Left cardiac atrium (tissue), 4 donors: Measurements from ENCODE around the gene DBT. TPM values are rescaled to one million over a fixed set of nuclear protein-coding genes. Genes with fewer than 3 reads are reported as not detected.
"Not testable (repeated sequence)": the region's sequence is repeated elsewhere in the genome, so short reads cannot be mapped to it uniquely, and the experiment has no call there.

Experiments used
- ATAC-seq, 2 donors: fragments of 200-7000 bp; cut with Tn5 transposase; one replicate each; pipeline ENCODE4 v1.9.1; 2020; ENCODE audit warnings: mild to moderate bottlenecking in 2 of 2, moderate library complexity in 2 of 2
- DNase-seq: peaks from one replicate; pipeline ENCODE4 v3.0.0-alpha.2; 2020
- intact Hi-C, 2 donors: fragments of 100-400 bp; cut with DNase I; formaldehyde crosslinking; loops; one replicate each; pipeline versions ENCODE4 v1.14.1 to v1.15.1; 2022 to 2023
- long read RNA-seq: library from polyadenylated mRNA; unstranded; transcript quantifications from one replicate; pipeline ENCODE4 v2.0.0, GENCODE V29; 2021
- total RNA-seq, 2 donors: library from RNA; stranded (reverse); fragmentation: NEBNext Ultra II Directional; extraction: Animal tissue kit (Norgen Biotek cat#: 25700); gene quantifications; one replicate each; pipeline ENCODE4 v1.2.1, GENCODE V29; 2021
- donor health status: DM: no; HTN: yes; CAD: no.
- donor health status: DM: no; HTN: yes; CAD: no; lungs with severe emphysema.
- donor health status: DM: yes; HTN: yes; CAD: no.
- donor health status: Dilated cardiomyopathy.

Gene DBT
- total RNA-seq = 10 to 100 TPM; 16.7 to 22.4 TPM
- long read RNA-seq, full-length matches to known transcripts = 6 of 9 reads
- long read RNA-seq, partial matches to known transcripts = 0 of 9 reads
- long read RNA-seq, other reads (novel, unspliced or antisense) = 3 of 9 reads

DNA sequence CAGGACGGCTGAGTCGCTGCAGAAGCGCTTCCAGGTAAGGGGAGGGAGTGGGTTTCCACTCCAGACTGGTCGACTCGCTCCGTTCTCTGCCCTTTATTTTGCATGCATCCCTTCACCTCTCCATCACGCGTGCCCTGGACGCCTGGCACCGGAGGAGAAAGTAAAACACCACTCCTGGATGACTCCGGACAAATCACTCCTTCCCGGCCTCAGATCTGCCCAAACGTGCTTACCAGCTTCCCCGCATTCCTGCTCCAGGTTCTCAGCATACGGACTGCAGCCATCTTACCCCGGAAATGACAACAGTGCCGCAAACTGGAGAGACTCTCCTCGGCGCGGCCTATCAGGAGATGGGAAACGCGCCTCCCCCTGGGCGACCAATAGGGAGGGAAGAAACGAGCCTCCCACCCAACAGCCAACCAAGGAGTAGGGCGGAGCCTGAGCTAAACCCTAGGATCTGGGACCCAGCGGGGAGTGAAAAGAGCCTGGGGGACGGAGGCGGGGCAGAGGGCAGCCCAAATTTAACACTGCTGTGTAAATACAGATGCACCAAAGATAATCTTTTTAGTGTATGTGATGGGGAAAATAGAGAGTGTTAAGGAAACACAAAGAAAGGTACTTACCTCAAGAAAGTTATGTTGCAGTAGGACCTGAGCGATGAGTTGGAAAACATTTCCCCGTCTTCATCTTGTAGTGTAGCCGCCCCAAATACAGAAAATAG is at the start of gene DBT:
DBT (minus strand) TSS at position 298 of the 721 bp plus-strand sequence; CDS start at position 284, 14 bp downstream.
- intact Hi-C loops = loop anchor here in 1 of 2 donors (10.0 kb wide), 1 partner anchor 105 kb away; the partner anchor contains the start of gene CDC14A
- DNase-seq = peak; percentile 95
- ATAC-seq = peak; percentile 100

DNA sequence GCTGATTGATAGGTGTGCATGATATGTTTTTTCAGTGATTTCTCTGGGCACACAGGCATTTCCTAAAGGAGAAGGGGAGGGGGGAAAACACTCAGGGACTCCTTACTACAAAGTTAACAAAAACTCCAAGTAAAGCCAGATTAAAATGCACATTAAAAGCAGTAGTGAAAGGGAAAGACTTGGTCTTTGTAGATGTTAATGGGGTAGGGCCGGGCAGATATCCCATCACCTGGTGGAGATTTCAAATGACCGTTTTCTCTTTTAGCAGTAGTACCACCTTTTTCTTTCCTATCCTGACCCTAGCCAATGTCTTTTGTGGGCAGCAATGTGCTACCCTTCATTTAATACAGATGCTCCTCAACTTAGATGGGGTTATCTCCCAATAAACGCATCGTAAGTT is 48.9 kb upstream of the DBT start:
- DNase-seq = no peak

DNA sequence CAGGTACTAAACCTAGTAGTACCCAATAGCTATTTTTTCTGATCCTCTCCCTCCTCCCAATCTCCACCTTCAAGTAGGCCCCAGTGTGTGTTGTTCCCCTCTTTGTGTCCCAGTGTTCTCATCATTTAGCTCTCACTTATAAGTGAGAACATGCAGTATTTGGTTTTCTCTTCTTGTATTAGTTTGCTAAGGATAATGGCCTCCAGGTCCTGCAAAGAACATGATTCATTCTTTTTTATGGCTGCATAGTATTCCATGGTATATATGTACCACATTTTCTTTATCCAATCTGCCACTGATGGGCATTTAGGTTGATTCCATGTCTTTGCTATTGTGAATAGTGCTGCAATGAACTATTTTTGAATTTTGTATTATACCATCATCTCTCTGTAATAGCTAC is 47.4 kb upstream of the DBT start:
- DNase-seq, intact Hi-C loops, ATAC-seq: not testable (repeated sequence)

More for the DNA sequence above, 48.9 kb upstream of the DBT start:
- intact Hi-C loops = no loop called here
- ATAC-seq = no peak

DNA sequence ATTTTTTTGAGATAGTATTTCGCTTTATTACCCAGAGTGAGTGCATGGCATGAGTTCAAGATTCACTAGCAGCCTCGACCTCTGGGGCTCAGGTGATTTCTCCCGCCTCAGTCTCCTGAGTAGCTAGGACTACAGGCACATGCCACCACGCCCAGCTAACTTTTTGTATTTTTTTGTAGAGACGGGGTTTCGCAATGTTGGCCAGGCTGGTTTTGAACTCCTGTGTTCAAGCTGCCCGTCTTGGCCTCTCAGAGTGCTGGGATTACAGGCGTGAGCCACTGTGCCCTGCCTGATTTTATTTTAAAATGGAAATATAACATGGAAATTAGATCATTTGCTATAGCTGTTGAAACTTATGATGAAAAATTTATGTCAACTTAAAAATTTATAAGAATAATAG is 46.5 kb upstream of the DBT start:
- ATAC-seq (no peak), DNase-seq (no peak)
- intact Hi-C loops = no loop called here

DNA sequence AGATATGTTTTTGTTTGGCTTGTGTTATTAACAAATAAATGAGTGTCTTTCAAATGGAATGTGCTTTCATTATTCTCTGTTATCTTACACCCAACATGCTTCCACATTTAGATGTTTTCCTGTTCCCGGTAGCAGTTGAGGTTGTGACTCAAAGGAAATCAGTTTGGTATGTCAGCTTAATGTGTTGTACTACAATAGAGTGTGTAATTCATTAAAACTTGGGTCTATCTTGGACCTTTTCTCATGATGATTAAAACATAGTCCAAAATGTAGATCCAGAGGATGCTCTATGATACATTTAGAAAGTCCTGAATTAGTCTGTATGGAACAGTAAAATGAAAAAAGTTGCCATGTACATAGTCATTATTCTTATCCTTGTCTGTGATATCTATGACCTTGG is 43.1 kb upstream of the DBT start:
- intact Hi-C loops = no loop called here

DNA sequence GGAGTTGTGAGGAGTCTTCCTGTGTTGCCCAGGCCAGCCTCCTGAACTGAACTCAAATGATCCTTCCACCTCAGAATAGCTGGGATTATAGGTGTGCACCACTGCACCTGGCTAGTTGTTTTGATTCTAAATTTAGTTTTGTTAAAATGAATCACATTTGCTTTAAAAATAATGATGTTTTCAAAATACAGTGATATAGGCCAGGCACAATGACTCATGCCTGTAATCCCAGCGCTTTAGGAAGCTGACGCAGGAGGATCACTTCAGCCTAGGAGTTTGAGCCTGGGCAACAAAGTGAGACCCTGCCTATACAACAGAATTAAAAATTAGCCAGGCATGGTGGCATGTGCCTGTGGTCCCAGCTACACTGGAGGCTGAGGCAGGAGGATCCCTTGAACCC is 40.7 kb upstream of the DBT start:
- intact Hi-C loops = no loop called here
- no peak for DNase-seq
- ATAC-seq = no peak

More for the DNA sequence above, 43.1 kb upstream of the DBT start:
- ATAC-seq = no peak
- DNase-seq = no peak

DNA sequence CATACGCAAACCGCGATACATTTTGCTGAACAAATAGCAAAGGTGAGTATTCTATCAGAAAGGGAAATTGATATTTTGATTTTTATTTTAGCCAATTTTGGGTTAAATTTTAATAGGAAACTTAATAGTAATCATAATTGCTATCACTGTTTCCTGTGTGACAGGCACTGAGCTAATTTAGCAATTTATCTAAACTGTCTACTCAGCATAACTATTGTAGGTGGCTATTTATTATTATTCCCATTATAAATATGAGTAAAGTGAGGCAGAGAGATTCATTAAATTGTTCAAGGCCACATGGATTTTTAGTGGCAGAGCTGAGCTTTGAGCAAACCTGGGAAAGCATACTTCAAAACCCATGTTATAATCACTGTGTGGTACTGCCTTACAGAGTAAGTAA is 37.5 kb upstream of the DBT start:
- intact Hi-C loops = loop anchor here in 1 of 2 donors (10.0 kb wide), 1 partner anchor 168 kb away; no protein-coding TSS in a partner anchor
- DNase-seq = no peak
- ATAC-seq = no peak

DNA sequence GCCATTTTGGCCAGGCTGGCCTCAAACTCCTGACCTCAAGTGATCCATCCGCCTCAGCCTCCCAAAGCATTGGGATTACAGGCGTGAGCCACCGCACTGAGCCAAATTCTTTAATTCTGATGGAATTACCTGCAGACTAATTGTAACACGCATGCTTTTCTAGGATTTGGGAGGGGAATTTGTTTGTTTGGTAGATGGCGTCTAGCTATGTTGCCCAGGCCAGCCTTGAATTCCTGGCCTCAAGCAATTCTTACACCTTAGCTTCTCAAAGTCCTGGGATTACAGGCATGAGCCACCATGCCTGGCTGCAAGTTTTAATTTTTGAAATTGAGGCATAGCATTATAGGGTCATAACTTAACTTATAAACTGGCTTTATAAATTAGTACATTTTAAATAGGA is 35.0 kb upstream of the DBT start:
- intact Hi-C loops = loop anchor here in 1 of 2 donors (10.0 kb wide), 1 partner anchor 170 kb away; no protein-coding TSS in a partner anchor
- DNase-seq (no peak), ATAC-seq (no peak)

DNA sequence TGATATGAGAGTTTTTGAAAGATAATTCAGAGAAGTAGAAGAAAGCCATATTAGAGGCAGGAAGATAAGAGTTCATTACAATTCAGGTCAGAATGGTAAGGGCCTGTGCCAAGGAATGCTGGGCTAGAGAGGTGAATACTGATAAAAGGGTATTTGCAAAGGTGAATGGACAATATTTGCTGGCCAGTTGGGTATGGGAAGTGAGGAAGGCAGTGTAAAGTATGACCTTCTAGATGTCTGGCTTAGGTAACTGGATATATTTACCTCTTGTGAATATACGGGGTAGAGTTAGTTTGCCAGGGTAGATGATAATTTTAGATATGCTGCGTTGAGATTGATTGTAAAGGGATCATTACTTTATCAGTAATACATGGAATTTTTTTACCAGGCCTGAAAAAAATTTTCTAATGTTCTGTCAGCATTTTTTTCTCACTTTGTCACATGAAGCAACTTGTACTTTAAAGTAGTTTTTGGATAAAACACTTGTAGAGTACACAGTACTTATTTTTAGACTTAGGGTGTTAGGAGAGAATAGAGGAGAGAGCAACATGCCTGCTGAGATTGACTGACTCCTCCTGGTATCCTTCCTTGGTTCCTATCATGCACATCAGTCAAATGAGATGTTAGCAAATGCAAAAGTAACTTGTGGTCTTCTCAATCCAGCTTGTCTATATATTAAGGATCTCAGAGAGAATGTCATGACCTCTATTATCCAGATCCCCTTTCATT is 30.5 kb upstream of the DBT start:
- ATAC-seq (peak; percentile 73 to 82), DNase-seq (no peak)
- intact Hi-C loops = loop anchor here in 1 of 2 donors (10.0 kb wide), 1 partner anchor 175 kb away; no protein-coding TSS in a partner anchor

DNA sequence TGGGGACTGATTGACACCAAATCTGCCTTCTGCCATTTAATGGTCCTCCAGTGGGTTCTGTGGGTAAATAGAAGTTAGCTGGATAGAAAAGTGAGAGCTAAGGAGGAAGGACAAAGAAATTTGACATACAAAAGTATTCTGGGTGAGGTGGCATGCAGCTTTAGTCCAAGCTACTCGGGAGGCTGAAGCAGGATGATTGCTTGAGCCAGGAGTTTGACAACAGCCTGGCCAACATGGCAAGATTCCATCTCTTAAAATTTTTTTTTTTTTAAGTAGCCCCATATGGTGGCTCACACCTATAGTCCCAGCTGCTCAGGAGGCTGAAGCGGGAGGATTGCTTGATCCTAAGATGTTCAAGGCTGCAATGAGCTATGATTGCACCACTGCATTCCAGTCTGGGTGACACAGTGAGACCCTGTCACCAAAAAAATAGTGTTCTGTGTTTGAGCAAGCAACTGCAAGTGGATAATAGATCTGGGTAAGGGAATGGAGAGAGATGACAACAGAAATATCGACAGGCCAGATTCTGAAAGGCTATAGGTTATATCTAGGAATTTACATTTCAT is 29.8 kb upstream of the DBT start:
- intact Hi-C loops = no loop called here
- ATAC-seq = peak; percentile 33 to 43
- DNase-seq = no peak

DNA sequence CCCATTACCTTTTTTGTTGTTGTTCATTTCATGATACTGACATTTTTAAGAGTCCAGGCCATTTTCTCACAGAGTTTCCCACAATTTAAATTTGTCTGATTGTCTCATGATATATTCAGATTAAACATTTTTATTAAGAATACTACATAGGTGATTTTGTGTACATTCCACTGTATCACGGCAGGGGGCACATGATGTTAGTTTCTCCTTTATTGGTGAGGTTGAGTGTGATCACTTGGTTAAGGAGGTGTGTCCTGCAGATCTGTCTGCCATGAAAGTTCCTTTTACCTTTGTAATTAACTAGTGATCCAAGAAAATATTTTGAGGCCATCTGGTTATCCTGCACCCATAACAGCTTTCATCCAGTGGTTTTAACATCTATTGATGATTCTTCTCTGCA is 28.2 kb upstream of the DBT start:
- no peak for ATAC-seq
- intact Hi-C loops = no loop called here
- no peak for DNase-seq

DNA sequence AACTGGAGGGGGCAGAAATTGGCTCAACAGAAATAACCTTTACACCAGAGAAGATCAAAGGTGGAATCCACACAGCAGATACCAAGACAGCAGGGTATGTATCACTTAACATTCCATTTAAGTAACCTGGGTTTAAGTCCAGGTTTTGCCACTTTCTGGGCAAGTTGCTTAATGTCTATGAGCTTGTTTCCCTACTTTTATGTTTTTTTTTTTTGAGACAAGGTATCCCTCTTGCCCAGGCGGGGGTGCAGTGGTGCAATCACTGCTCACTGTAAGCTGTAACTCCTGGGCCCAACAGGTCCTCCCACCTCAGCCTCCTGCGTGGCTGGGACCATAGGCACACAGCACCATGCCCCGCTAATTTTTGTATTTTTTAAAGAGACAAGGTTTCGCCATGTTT is 18.6 kb upstream of the DBT start:
- ATAC-seq (no peak), DNase-seq (no peak)
- intact Hi-C loops = loop anchor here in 1 of 2 donors (5.0 to 10.0 kb wide), 2 partner anchors 84 to 113 kb away; partner anchors contain the start of gene CDC14A

DNA sequence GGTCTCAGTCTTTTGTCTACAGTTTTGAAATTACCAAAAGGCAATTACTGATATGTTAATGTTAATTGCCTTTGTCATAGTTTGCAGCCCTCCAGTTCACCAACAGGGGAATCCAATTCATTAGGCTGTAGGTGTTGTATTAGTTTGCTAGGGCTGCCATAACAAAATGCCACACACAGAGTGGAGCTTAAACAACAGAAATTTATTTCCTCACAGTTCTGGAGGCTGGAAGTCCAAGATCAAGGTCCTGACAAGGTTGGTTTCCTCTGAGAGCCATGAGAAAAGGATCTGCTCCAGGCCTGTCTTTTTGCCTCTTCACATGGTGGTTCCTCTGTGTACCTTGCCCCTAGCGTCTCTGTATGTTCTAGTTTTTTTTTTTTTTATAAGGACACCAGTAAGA is 17.6 kb upstream of the DBT start:
- no peak for DNase-seq
- intact Hi-C loops = loop anchor here in 1 of 2 donors (5.0 to 10.0 kb wide), 2 partner anchors 85 to 112 kb away; partner anchors contain the start of gene CDC14A
- no peak for ATAC-seq

DNA sequence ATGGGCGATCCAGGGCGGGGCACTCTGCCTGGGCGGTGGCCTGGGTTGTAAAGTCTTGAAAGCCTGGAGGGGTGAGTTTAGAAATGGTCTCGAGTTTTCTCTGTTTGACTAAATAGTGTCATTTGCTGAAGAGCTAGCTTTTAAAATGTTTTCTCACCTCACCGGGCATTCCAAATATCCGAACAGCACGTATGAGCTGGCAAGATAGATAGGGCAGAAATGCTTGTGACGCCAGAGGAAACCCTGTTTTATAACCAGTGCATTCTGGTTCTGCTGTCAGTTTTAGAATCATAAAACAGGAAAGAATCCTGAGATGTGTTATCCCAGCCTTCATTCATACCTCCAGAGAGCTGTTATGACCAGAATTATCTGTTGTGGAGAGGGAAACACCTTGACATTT is 17.1 kb upstream of the DBT start:
- intact Hi-C loops = loop anchor here in 1 of 2 donors (5.0 to 10.0 kb wide), 2 partner anchors 86 to 112 kb away; partner anchors contain the start of gene CDC14A
- DNase-seq (no peak), ATAC-seq (peak in 1 of 2 donors; percentile 41)

DNA sequence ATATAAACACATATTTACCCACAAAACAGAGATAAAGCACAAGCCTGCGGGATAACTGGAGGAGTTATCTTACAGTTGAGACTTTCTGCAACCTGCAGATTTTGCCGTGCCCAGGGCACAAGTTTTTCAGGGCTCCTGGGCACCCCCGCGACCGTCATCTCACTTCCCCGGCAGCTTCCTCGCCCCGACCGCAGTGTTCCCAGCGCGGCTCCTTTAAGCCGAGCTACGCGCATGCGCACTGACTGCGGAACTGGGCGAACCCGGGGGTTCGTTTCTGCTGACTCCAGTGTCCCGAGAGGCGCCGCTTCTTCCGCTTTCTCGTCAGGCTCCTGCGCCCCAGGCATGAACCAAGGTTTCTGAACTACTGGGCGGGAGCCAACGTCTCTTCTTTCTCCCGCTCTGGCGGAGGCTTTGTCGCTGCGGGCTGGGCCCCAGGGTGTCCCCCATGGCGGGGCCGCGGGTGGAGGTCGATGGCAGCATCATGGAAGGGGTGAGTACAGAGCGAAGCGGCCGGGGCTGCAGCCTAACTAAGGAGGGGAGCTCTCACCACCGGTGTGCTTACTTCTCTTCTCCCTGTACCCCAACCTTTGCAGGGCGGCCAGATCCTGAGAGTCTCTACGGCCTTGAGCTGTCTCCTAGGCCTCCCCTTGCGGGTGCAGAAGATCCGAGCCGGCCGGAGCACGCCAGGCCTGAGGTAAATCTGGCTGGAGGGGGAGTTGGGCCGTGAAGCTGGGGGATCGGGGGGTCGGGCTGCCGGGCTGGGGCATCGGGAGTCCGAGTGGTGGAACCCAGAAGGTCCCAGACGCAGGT is 16.5 kb upstream of the DBT start, which contains the start of gene RTCA:
RTCA (plus strand) TSS at position 286 of the 810 bp plus-strand sequence; CDS start at position 446, 160 bp downstream.
- ATAC-seq (peak; percentile 99 to 100), DNase-seq (peak; percentile 98)
- intact Hi-C loops = loop anchor here in 1 of 2 donors (5.0 to 10.0 kb wide), 2 partner anchors 86 to 111 kb away; partner anchors contain the start of gene CDC14A

DNA sequence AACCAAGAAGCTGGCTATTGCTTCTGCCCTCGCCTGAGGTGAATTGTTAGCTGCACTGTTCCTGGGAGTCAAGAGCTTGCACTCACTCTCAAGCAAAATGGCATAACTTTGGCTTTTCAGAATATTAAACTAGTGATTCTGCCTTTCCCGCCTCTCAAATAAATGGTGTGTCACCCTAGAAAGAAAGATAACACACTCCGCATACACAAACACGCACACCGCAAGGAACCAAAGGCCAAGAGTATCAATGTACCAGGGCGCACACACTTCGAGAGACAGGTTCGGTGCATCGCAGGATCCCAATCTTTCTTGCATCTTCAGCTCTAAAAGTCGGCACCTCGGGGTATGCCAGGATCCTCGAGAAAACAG is 15.9 kb upstream of the DBT start:
- intact Hi-C loops = loop anchor here in 1 of 2 donors (5.0 to 10.0 kb wide), 2 partner anchors 87 to 111 kb away; partner anchors contain the start of gene CDC14A
- no peak for DNase-seq
- ATAC-seq = peak; percentile 5 to 48

DNA sequence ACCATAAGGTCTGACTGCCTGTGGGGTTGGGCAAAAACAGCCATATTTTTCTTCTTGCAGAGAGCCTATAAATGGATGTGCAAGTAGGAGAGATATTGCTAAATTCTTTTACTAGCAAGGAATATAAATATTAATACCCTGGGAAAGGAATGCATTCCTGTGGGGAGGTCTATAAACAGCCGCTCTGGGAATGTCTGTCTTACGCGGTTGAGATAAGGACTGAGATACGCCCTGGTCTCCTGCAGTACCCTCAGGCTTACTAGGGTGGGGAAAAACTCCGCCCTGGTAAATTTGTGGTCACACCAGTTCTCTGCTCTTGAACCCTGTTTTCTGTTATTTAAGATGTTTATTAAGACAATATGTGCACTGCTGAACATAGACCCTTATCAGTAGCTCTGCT is 14.4 kb upstream of the DBT start:
- intact Hi-C loops = loop anchor here in 1 of 2 donors (10.0 kb wide), 1 partner anchor 109 kb away; no protein-coding TSS in a partner anchor
- DNase-seq, ATAC-seq: not testable (repeated sequence)

DNA sequence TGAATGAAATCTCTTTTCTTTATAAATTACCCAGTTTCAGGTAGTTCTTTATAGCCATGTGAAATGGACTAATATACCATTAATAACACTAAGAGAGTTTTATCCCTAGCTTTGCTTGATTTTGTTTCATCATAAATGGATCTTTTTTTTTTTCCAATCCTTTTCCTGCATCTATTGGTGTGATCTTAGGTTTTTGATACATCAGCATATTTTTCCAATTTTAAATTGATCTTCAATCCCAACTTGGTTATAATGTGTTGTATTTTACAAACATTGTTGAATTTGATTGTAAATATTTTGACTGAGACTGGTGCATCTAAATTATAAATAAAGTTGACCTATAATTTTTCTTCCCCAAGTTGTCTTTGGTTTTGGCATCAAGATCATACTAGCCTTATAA is 12.1 kb upstream of the DBT start:
- ATAC-seq (no peak), DNase-seq (no peak)
- intact Hi-C loops = loop anchor here in 1 of 2 donors (10.0 kb wide), 1 partner anchor 107 kb away; no protein-coding TSS in a partner anchor
